ENCODE results near the gene KCTD7. TPM values are rescaled to one million over a fixed set of nuclear protein-coding genes. Genes with fewer than 3 reads are reported as not detected.
"Not testable (repeated sequence)": the region's sequence is repeated elsewhere in the genome, so short reads cannot be mapped to it uniquely, and the experiment has no call there.

The KCTD7 gene
- total RNA-seq, 4 donors from 2014 or later = 17.4 to 19.3 (median 18.1) TPM

DNA sequence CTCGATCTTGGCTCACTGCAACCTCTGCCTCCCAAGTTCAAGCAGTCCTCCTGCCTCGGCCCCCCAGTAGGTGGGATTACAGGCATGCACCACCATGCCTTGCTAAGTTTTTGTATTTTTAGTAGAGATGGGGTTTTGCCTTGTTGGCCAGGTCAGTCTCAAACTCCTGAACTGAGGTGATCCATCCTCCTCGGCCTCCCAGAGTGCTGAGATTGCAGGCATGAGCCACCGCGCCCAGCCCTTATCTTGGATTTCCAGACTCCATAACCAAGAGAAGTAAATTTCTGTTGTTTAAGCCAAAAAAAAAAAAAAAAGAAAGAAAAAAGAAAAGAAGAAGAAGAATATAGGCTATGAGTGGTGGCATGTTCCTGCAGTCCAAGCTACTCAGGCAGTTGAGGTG, 58.5 kb downstream of the KCTD7 start:
- WGBS, 2 donors = 97 to 99% methylated on average over 5 of the region's 5 CpGs
- intact Hi-C loops (cut with DNase I) = loop anchor here (10.0 kb wide), 1 partner anchor 48 kb away; no protein-coding TSS in a partner anchor
- no peak overlapping the region for H3K4me3 ChIP-seq (replicated peaks in 1 of 3)
- no peak overlapping the region for H3K27ac ChIP-seq
- H3K27me3 ChIP-seq = no peaks in the 10 kb centered on the region
- DNase-seq = no peak
- H3K36me3 ChIP-seq = no peaks in the 10 kb centered on the region
- H3K4me1 ChIP-seq = peaks cover 0 to 11% of the 10 kb centered on the region in 2 donors
- no peak for TF ChIP-seq POLR2A (IDR thresholded peaks at IDR 0.05)
- TF ChIP-seq, protein P1, sequence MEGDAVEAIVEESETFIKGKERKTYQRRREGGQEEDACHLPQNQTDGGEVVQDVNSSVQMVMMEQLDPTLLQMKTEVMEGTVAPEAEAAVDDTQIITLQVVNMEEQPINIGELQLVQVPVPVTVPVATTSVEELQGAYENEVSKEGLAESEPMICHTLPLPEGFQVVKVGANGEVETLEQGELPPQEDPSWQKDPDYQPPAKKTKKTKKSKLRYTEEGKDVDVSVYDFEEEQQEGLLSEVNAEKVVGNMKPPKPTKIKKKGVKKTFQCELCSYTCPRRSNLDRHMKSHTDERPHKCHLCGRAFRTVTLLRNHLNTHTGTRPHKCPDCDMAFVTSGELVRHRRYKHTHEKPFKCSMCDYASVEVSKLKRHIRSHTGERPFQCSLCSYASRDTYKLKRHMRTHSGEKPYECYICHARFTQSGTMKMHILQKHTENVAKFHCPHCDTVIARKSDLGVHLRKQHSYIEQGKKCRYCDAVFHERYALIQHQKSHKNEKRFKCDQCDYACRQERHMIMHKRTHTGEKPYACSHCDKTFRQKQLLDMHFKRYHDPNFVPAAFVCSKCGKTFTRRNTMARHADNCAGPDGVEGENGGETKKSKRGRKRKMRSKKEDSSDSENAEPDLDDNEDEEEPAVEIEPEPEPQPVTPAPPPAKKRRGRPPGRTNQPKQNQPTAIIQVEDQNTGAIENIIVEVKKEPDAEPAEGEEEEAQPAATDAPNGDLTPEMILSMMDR (IDR thresholded peaks at IDR 0.05) = no peak
- no peaks in the 10 kb centered on the region for H3K9me3 ChIP-seq

DNA sequence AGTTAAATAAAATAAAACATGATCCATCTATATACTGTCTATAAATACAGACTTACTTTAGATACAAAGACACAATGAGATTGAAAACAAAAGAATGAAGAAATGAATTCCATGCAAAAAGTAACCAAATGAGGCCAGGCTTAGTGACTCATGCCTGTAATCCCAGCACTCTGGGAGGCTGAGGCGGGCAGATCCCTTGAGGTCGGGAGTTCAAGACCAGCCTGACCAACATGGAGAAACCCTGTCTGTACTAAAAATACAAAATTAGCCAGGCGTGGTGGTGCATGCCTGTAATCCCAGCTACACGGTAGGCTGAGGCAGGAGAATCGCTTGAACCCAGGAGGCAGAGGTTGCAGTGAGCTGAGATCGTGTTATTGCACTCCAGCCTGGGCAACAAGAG, 59.0 kb downstream of the KCTD7 start:
- H3K4me3 ChIP-seq (replicated peaks in 1 of 3); H3K27ac ChIP-seq; DNase-seq; H3K27me3 ChIP-seq; H3K9me3 ChIP-seq; H3K36me3 ChIP-seq: not testable (repeated sequence)
- 96% methylated on average over 6 of the region's 6 CpGs for WGBS, 2 donors
- intact Hi-C loops (cut with DNase I) = loop anchor here (10.0 kb wide), 1 partner anchor 47 kb away; no protein-coding TSS in a partner anchor
- H3K4me1 ChIP-seq = peaks cover 0 to 11% of the 10 kb centered on the region in 2 donors

DNA sequence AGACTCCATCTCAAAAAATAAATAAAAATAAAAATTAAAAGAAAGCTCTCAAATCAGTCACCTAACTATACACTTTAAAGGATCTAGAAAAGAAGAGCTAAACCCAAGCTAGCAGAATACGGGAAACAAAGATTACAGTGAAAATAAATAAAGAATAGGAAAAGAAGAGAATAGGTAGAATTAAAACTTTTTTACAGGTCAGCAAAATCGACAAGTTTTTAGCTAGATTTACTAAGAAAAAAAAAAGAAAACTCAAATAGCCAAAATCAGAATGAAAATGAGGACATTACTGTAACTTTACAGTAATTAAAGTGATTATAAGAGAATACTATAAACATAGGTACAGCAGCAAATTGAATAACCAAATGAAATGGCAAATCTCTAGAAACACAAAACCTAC, 60.4 kb downstream of the KCTD7 start:
- Histone ChIP-seq H3K4me1 (peaks cover 0 to 5% of the 10 kb centered on the region in 2 donors), H3K4me3 (replicated peaks in 1 of 3) (no peak overlapping the region), H3K27me3 (no peaks in the 10 kb centered on the region), H3K9me3 (no peaks in the 10 kb centered on the region), H3K27ac (no peak overlapping the region), H3K36me3 (no peaks in the 10 kb centered on the region)
- WGBS, 2 donors = 94 to 96% methylated on average over 2 of the region's 2 CpGs
- TF ChIP-seq, protein P1 (IDR thresholded peaks at IDR 0.05) = no peak
- TF ChIP-seq POLR2A (IDR thresholded peaks at IDR 0.05) = no peak
- intact Hi-C loops (cut with DNase I) = loop anchor here (10.0 kb wide), 1 partner anchor 46 kb away; no protein-coding TSS in a partner anchor
- no peak for DNase-seq

DNA sequence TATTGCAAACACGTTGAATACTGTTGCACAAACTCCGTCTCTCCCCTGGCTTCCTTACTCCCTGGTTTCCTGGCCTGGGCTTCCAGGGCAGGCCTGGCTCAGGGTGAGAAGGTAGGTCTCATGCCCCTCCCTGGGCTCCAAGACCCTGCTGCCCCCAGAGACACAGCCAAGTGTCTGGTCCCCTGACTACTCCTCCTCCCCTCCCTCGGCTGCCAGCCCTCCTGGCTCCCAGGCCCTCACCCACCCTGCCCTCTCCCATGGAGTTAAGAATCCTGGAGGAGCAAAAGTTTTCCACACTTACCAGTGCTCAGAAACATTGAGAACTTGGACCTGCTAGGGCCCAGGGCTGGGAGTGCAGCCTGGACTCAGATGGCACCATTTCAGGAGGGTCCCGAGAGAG, 64.7 kb downstream of the KCTD7 start:
- DNase-seq = no peak
- Histone ChIP-seq H3K36me3 (no peaks in the 10 kb centered on the region), H3K27ac (no peak overlapping the region), H3K9me3 (no peaks in the 10 kb centered on the region), H3K4me1 (no peaks in the 10 kb centered on the region), H3K27me3 (no peaks in the 10 kb centered on the region), H3K4me3 (replicated peaks in 1 of 3) (no peak overlapping the region)
- intact Hi-C loops (cut with DNase I) = no loop called here
- 86 to 91% methylated on average over 4 of the region's 4 CpGs for WGBS, 2 donors
- TF ChIP-seq POLR2A (IDR thresholded peaks at IDR 0.05) = no peak
- TF ChIP-seq, protein P1 (IDR thresholded peaks at IDR 0.05) = no peak

Other genes starting within 250 kb of the KCTD7 start
- gene RABGEF1, start 111.9 kb downstream of the KCTD7 start, total RNA-seq = 10 to 100 TPM; 31.0 to 55.1 (median 47.9) TPM

Measured in thyroid gland (tissue), 4 donors.